Measurements from ENCODE around the gene MEG3. TPM values are rescaled to one million over a fixed set of nuclear protein-coding genes. Genes with fewer than 3 reads are reported as not detected.

MEG3 gene
- total and polyA plus RNA-seq, 2 experiments from 2014 or later = not detected

- H3K4me3 Mint-ChIP-seq = no peak overlapping the region
- H3K27ac Mint-ChIP-seq = no peak overlapping the region
- peaks cover 10% of the 10 kb centered on the region for H3K27me3 Mint-ChIP-seq (ENCODE audit: insufficient read depth, low read depth, poor library complexity)
- H3K27me3 ChIP-seq (ENCODE audit: insufficient read depth) = no peaks in the 10 kb centered on the region
- no peaks in the 10 kb centered on the region for H3K79me2 ChIP-seq (replicated peaks; ENCODE audit: insufficient read depth)
- no peaks in the 10 kb centered on the region for H4K20me1 ChIP-seq (replicated peaks; ENCODE audit: insufficient read depth)
- H2AFZ ChIP-seq = no peak overlapping the region
- ATAC-seq (no peak), DNase-seq (ENCODE audit: low spot score) (no peak)
- H3K36me3 Mint-ChIP-seq (ENCODE audit: low read depth) = peaks cover under 1% of the 10 kb centered on the region; the same call in 2 of the 3 replicates
- H3K4me1 ChIP-seq (ENCODE audit: insufficient read depth) = no peaks in the 10 kb centered on the region
- H3K4me2 ChIP-seq = no peak overlapping the region
- no peaks in the 10 kb centered on the region for H3K36me3 ChIP-seq (ENCODE audit: insufficient read depth)
- no peaks in the 10 kb centered on the region; the same call in 2 of the 3 replicates for H3K4me1 Mint-ChIP-seq
- H3K4me3 ChIP-seq = no peak overlapping the region
- peaks cover 18% of the 10 kb centered on the region for H3K9me3 Mint-ChIP-seq
- no peak overlapping the region for H3K27ac ChIP-seq (ENCODE audit: low read depth)
- peaks cover 4% of the 10 kb centered on the region; the same call in 1 of the 2 replicates for H3K9me2 ChIP-seq (ENCODE audit: insufficient read depth)
- H3F3A ChIP-seq (replicated peaks; ENCODE audit: low read depth) = no peaks in the 10 kb centered on the region
- TF ChIP-seq POLR2AphosphoS5 (IDR thresholded peaks at IDR 0.05; ENCODE audit: low read depth) = no peak
- TF ChIP-seq CTCF (conservative IDR thresholded peaks at IDR 0.05; ENCODE audit: low read depth in 2 of 2) = no peak
- TF ChIP-seq NANOG (IDR thresholded peaks at IDR 0.05; ENCODE audit: borderline replicate concordance) = no peak
- TF ChIP-seq ZNF114 (CRISPR knock-in tag; IDR thresholded peaks at IDR 0.05) = no peak
- no peak for TF ChIP-seq EZH2 (IDR thresholded peaks at IDR 0.05; ENCODE audit: low read depth, unreplicated experiment)
- TF ChIP-seq ZNF331 (CRISPR knock-in tag; IDR thresholded peaks at IDR 0.05; ENCODE audit: low read depth) = no peak
- TF ChIP-seq ZNF462 (CRISPR knock-in tag; IDR thresholded peaks at IDR 0.05) = no peak
- TF ChIP-seq EZH2phosphoT487 (IDR thresholded peaks at IDR 0.05; ENCODE audit: unreplicated experiment) = no peak
- no peak for TF ChIP-seq ETS1 (IDR thresholded peaks at IDR 0.05)
- TF ChIP-seq JUNB (IDR thresholded peaks at IDR 0.05; ENCODE audit: unreplicated experiment) = no peak
- no peak for TF ChIP-seq REST (IDR thresholded peaks at IDR 0.05; ENCODE audit: unreplicated experiment)
- no peak for TF ChIP-seq STAT1 (IDR thresholded peaks at IDR 0.05; ENCODE audit: unreplicated experiment)
- TF ChIP-seq CREB1 (CRISPR knock-in tag; IDR thresholded peaks at IDR 0.05; ENCODE audit: low read depth) = no peak
Measured at GRCh38 chr14:100879194-100879593, 53.3 kb downstream of the MEG3 start.

Measured in GM23338 (cell line).